Ascending aorta (tissue), 2 donors: Measurements from ENCODE around the gene DMXL1. TPM values are rescaled to one million over a fixed set of nuclear protein-coding genes. Genes with fewer than 3 reads are reported as not detected.

Experiments
- DNase-seq, 2 donors: peaks; one replicate each; pipeline ENCODE4 v3.0.0-alpha.2; 2019; ENCODE audit warnings: low spot score in 2 of 2
- H3K27ac ChIP-seq, 2 donors: fragments of 200-600 bp; sonication (generic); one replicate each; pipeline ENCODE4 v1.5.1; 2016 to 2017; ENCODE audit warnings: mild to moderate bottlenecking in 1 of 2
- H3K27me3 ChIP-seq: fragments of 200-600 bp; sonication (generic); one replicate; pipeline ENCODE4 v1.5.1; 2017
- H3K36me3 ChIP-seq, 2 donors: fragments of 200-600 bp; sonication (generic); one replicate each; pipeline ENCODE4 v1.5.1; 2016
- H3K4me1 ChIP-seq, 2 donors: fragments of 200-600 bp; sonication (generic); one replicate each; pipeline ENCODE4 v1.5.1; 2016 to 2017; ENCODE audit warnings: mild to moderate bottlenecking in 1 of 2
- H3K4me3 ChIP-seq, 2 donors: fragments of 200-600 bp; sonication (generic); one replicate each; pipeline ENCODE4 v1.5.1; 2016 to 2017; ENCODE audit warnings: mild to moderate bottlenecking in 1 of 2
- H3K9me3 ChIP-seq, 2 donors: fragments of 200-600 bp; sonication (generic); one replicate each; pipeline ENCODE4 v1.5.1; 2016
- CTCF ChIP-seq, 3 experiments: fragments of 200-600 bp in 2 of 3; fragments of 450-650 bp in 1 of 3; sonication (generic) in 2 of 3; IDR thresholded peaks; one replicate each; pipeline ENCODE4 v1.5.1; 2016 to 2019; ENCODE audit warnings: antibody characterized with exemption in 3 of 3, mild to moderate bottlenecking in 1 of 3, moderate library complexity in 1 of 3
- intact Hi-C: fragments of 100-400 bp; cut with DNase I; formaldehyde crosslinking; loops from one replicate; pipeline ENCODE4 v1.15.1; 2023
- total RNA-seq: library from RNA; depleted of rRNA; stranded (reverse); fragments of >200 nt; gene quantifications from one replicate; pipeline ENCODE4 v1.1.0, GENCODE V29; 2016

Gene DMXL1
- total RNA-seq, 1 donor from 2014 or later, result 136 TPM

GRCh38 chr5:119263639-119264038 lies 192.8 kb downstream of the DMXL1 start:
- no peak for DNase-seq
- H3K27me3 ChIP-seq, result no peaks in the 10 kb centered on the region
- no peak for TF ChIP-seq CTCF (IDR thresholded peaks at IDR 0.05)
- H3K4me1 ChIP-seq, result peaks cover 0 to 3% of the 10 kb centered on the region in 2 donors
- H3K36me3 ChIP-seq, result no peaks in the 10 kb centered on the region
- no peaks in the 10 kb centered on the region for H3K9me3 ChIP-seq
- no peak overlapping the region for H3K27ac ChIP-seq
- intact Hi-C loops, result no loop called here
- no peak overlapping the region for H3K4me3 ChIP-seq

- no peak for DNase-seq
- Histone ChIP-seq H3K36me3 (no peaks in the 10 kb centered on the region), H3K4me3 (no peak overlapping the region), H3K4me1 (peaks cover 0 to 3% of the 10 kb centered on the region in 2 donors), H3K27me3 (no peaks in the 10 kb centered on the region), H3K9me3 (no peaks in the 10 kb centered on the region), H3K27ac (no peak overlapping the region)
- TF ChIP-seq CTCF (IDR thresholded peaks at IDR 0.05), result no peak
- intact Hi-C loops, result no loop called here
Observed at GRCh38 chr5:119264186-119264585, 193.3 kb downstream of the DMXL1 start.

GRCh38 chr5:119267958-119268386 lies 197.1 kb downstream of the DMXL1 start:
- Histone ChIP-seq H3K27me3 (no peaks in the 10 kb centered on the region), H3K9me3 (no peaks in the 10 kb centered on the region), H3K4me1 (peaks cover 0 to 15% of the 10 kb centered on the region in 2 donors), H3K4me3 (peak overlapping the region; percentile 84 to 87), H3K36me3 (no peaks in the 10 kb centered on the region), H3K27ac (peak overlapping the region; percentile 93 to 96)
- peak; percentile 80 to 98 for DNase-seq
- TF ChIP-seq CTCF (IDR thresholded peaks at IDR 0.05), result peak in 2 of 3 experiments; percentile 42 to 68
- intact Hi-C loops, result loop anchor here (1.0 to 2.0 kb wide), 8 partner anchors 23 to 279 kb away; partner anchors contain the start of genes DMXL1 and DTWD2

GRCh38 chr5:119268387-119269060 lies 197.6 kb downstream of the DMXL1 start:
- intact Hi-C loops, result loop anchor here (1.0 to 2.0 kb wide), 8 partner anchors 22 to 280 kb away; partner anchors contain the start of genes DMXL1 and DTWD2
- no peaks in the 10 kb centered on the region for H3K27me3 ChIP-seq
- H3K4me3 ChIP-seq, result peak overlapping the region; percentile 84 to 87
- H3K9me3 ChIP-seq, result no peaks in the 10 kb centered on the region
- no peak for TF ChIP-seq CTCF (IDR thresholded peaks at IDR 0.05)
- H3K36me3 ChIP-seq, result no peaks in the 10 kb centered on the region
- H3K27ac ChIP-seq, result peak overlapping the region; percentile 93 to 96
- DNase-seq, result peak; percentile 90 to 98
- peaks cover 0 to 21% of the 10 kb centered on the region in 2 donors for H3K4me1 ChIP-seq

GRCh38 chr5:119269061-119269944 lies 198.4 kb downstream of the DMXL1 start:
- intact Hi-C loops, result loop anchor here (2.0 kb wide), 4 partner anchors 21 to 281 kb away; partner anchors contain the start of genes DMXL1 and DTWD2
- Histone ChIP-seq H3K36me3 (no peaks in the 10 kb centered on the region), H3K4me3 (peak overlapping the region; percentile 84 to 87), H3K9me3 (no peaks in the 10 kb centered on the region), H3K27ac (peak overlapping the region; percentile 93 to 96), H3K4me1 (peaks cover 1 to 27% of the 10 kb centered on the region in 2 donors), H3K27me3 (no peaks in the 10 kb centered on the region)
- DNase-seq, result peak in 1 of 2 donors; percentile 72
- TF ChIP-seq CTCF (IDR thresholded peaks at IDR 0.05), result no peak
